Right cardiac atrium (tissue), 5 donors: ENCODE data around the gene SLC7A14. TPM values are rescaled to one million over a fixed set of nuclear protein-coding genes. Genes with fewer than 3 reads are reported as not detected.
A peak's percentile ranks its signal among the peaks of the same experiment; 100 is the strongest.
"Not testable (repeated sequence)": the region's sequence is repeated elsewhere in the genome, so short reads cannot be mapped to it uniquely, and the experiment has no call there.

Source experiments
- ATAC-seq, 2 donors: fragments of 200-7000 bp; cut with Tn5 transposase; one replicate each; pipeline versions ENCODE4 v1.8.0 to v1.9.1; 2020; ENCODE audit warnings: moderate library complexity in 2 of 2, mild to moderate bottlenecking in 1 of 2
- DNase-seq, 3 donors: peaks; one replicate each; pipeline ENCODE4 v3.0.0-alpha.2; 2020
- H3K27ac ChIP-seq: one replicate; pipeline ENCODE4 v1.5.1; 2013; ENCODE audit warnings: mild to moderate bottlenecking, low read length, control low read depth, moderate library complexity
- H3K27me3 ChIP-seq: one replicate; pipeline ENCODE4 v1.6.1; 2013; ENCODE audit not compliant: control insufficient read depth, insufficient read depth
- H3K4me1 ChIP-seq: one replicate; pipeline ENCODE4 v1.6.1; 2013; ENCODE audit warnings: low read length; ENCODE audit not compliant: control insufficient read depth, insufficient read depth
- H3K4me3 ChIP-seq: one replicate; pipeline ENCODE4 v1.5.1; 2013; ENCODE audit warnings: low read length, control low read depth
- H3K9me3 ChIP-seq: one replicate; pipeline ENCODE4 v1.6.1; 2013; ENCODE audit warnings: low read length; ENCODE audit not compliant: control insufficient read depth
- WGBS: extraction: QIAGEN DNeasy Blood & Tissue Kit; methylation state at CpG from one replicate; pipeline ENCODE4 v1.1.7; 2013; 5-methylcytosine and 5-hydroxymethylcytosine counted together
- intact Hi-C, 4 donors: fragments of 100-400 bp; cut with DNase I; formaldehyde crosslinking; loops; one replicate each; pipeline versions ENCODE4 v1.11.0 to v1.14.0; 2022 to 2023
- polyA plus RNA-seq: library from polyadenylated mRNA; stranded (reverse); fragments of 200-250 nt; gene quantifications from one replicate; pipeline ENCODE4 v1.2.3, GENCODE V29; 2013
- total RNA-seq, 4 donors: library from RNA; stranded (reverse); fragmentation: NEBNext Ultra II Directional; extraction: Animal tissue kit (Norgen Biotek cat#: 25700); gene quantifications; one replicate each; pipeline ENCODE4 v1.2.1, GENCODE V29; 2021
- donor health status: healthy with polysubstance abuse.
- donor health status: DM: no; HTN: yes; CAD: no.
- donor health status: DM: no; HTN: no; CAD: no.
- donor health status: DM: no; HTN: yes; CAD: no; lungs with severe emphysema.
- donor health status: DM: yes; HTN: yes; CAD: no.

Gene SLC7A14
- total and polyA plus RNA-seq, 5 donors: 0.05 to 0.06 TPM; not detected in 3

- Histone ChIP-seq H3K27ac (no peak overlapping the region), H3K4me3 (no peak overlapping the region), H3K4me1 (no peaks in the 10 kb centered on the region), H3K27me3 (no peaks in the 10 kb centered on the region), H3K9me3 (no peaks in the 10 kb centered on the region)
- DNase-seq (no peak), ATAC-seq (no peak)
- WGBS: 71% methylated on average over 1 of the region's 1 CpG
- intact Hi-C loops: no loop called here
Observed at GRCh38 chr3:170593634-170594033, 7.8 kb upstream of the SLC7A14 start.

- DNase-seq (no peak), ATAC-seq (no peak)
- Histone ChIP-seq H3K9me3 (no peaks in the 10 kb centered on the region), H3K27me3 (peaks cover 2% of the 10 kb centered on the region), H3K4me1 (no peaks in the 10 kb centered on the region), H3K27ac (no peak overlapping the region), H3K4me3 (no peak overlapping the region)
- 55% methylated on average over 2 of the region's 2 CpGs for WGBS
- intact Hi-C loops: no loop called here
Observed at GRCh38 chr3:170589113-170589512, 3.2 kb upstream of the SLC7A14 start.

- no peaks in the 10 kb centered on the region for H3K4me1 ChIP-seq
- H3K4me3 ChIP-seq: peak overlapping the region; percentile 40
- peaks cover 11% of the 10 kb centered on the region for H3K27me3 ChIP-seq
- intact Hi-C loops: no loop called here
- no peaks in the 10 kb centered on the region for H3K9me3 ChIP-seq
- 3% methylated on average over 81 of the region's 81 CpGs for WGBS
- no peak overlapping the region for H3K27ac ChIP-seq
- ATAC-seq: peak; percentile 52
- peak; percentile 10 to 53 (median 32) for DNase-seq
Observed at GRCh38 chr3:170585008-170585936, 603 bp downstream of the SLC7A14 start.

GRCh38 chr3:170584585-170585007 is 1.3 kb downstream of the SLC7A14 start:
- peak; percentile 89 to 91 for ATAC-seq
- DNase-seq: peak; percentile 74 to 90 (median 88)
- Histone ChIP-seq H3K4me3 (no peak overlapping the region), H3K9me3 (no peaks in the 10 kb centered on the region), H3K27me3 (peaks cover 11% of the 10 kb centered on the region), H3K4me1 (no peaks in the 10 kb centered on the region), H3K27ac (no peak overlapping the region)
- WGBS: 2% methylated on average over 20 of the region's 20 CpGs
- intact Hi-C loops: no loop called here

- H3K4me1 ChIP-seq: no peaks in the 10 kb centered on the region
- H3K4me3 ChIP-seq: no peak overlapping the region
- intact Hi-C loops: no loop called here
- peaks cover 11% of the 10 kb centered on the region for H3K27me3 ChIP-seq
- WGBS: 48% methylated on average over 3 of the region's 3 CpGs
- ATAC-seq: peak in 1 of 2 donors; percentile 70
- H3K9me3 ChIP-seq: no peaks in the 10 kb centered on the region
- H3K27ac ChIP-seq: no peak overlapping the region
- DNase-seq: no peak
Observed at GRCh38 chr3:170579646-170580045, 6.2 kb downstream of the SLC7A14 start.

GRCh38 chr3:170572665-170573253 is 13.1 kb downstream of the SLC7A14 start:
- Histone ChIP-seq H3K9me3 (no peaks in the 10 kb centered on the region), H3K27ac (no peak overlapping the region), H3K4me1 (no peaks in the 10 kb centered on the region), H3K27me3 (no peaks in the 10 kb centered on the region), H3K4me3 (no peak overlapping the region)
- intact Hi-C loops: no loop called here
- DNase-seq (no peak), ATAC-seq (peak in 1 of 2 donors; percentile 72)
- WGBS: 35% methylated on average over 3 of the region's 3 CpGs

- H3K27ac ChIP-seq, H3K9me3 ChIP-seq, intact Hi-C loops, H3K4me1 ChIP-seq, DNase-seq, H3K4me3 ChIP-seq, ATAC-seq, H3K27me3 ChIP-seq: not testable (repeated sequence)
- 50% methylated on average over 1 of the region's 1 CpG for WGBS
Observed at GRCh38 chr3:170567598-170567997, 18.3 kb downstream of the SLC7A14 start.

- no peaks in the 10 kb centered on the region for H3K9me3 ChIP-seq
- WGBS: 82% methylated on average over 2 of the region's 2 CpGs
Observed at GRCh38 chr3:170566413-170566812, 19.5 kb downstream of the SLC7A14 start.

GRCh38 chr3:170565495-170565894 is 20.4 kb downstream of the SLC7A14 start:
- DNase-seq (no peak), ATAC-seq (no peak)
- 76% methylated on average over 2 of the region's 2 CpGs for WGBS
- H3K27ac ChIP-seq: no peak overlapping the region
- no peaks in the 10 kb centered on the region for H3K27me3 ChIP-seq
- H3K9me3 ChIP-seq: no peaks in the 10 kb centered on the region
- H3K4me3 ChIP-seq: no peak overlapping the region
- intact Hi-C loops: no loop called here
- H3K4me1 ChIP-seq: no peaks in the 10 kb centered on the region

More at GRCh38 chr3:170566413-170566812, 19.5 kb downstream of the SLC7A14 start:
- Histone ChIP-seq H3K27me3 (no peaks in the 10 kb centered on the region), H3K4me3 (no peak overlapping the region), H3K27ac (no peak overlapping the region), H3K4me1 (no peaks in the 10 kb centered on the region)
- intact Hi-C loops: no loop called here
- DNase-seq (no peak), ATAC-seq (no peak)

GRCh38 chr3:170564664-170565063 is 21.2 kb downstream of the SLC7A14 start:
- intact Hi-C loops: no loop called here
- no peak for ATAC-seq
- Histone ChIP-seq H3K9me3 (no peaks in the 10 kb centered on the region), H3K4me3 (no peak overlapping the region), H3K27me3 (no peaks in the 10 kb centered on the region), H3K27ac (no peak overlapping the region), H3K4me1 (no peaks in the 10 kb centered on the region)
- 68% methylated on average over 2 of the region's 2 CpGs for WGBS
- no peak for DNase-seq

- 48% methylated on average over 7 of the region's 7 CpGs for WGBS
- H3K9me3 ChIP-seq: no peaks in the 10 kb centered on the region
- intact Hi-C loops: no loop called here
- no peaks in the 10 kb centered on the region for H3K4me1 ChIP-seq
- no peak overlapping the region for H3K27ac ChIP-seq
- no peak overlapping the region for H3K4me3 ChIP-seq
- no peaks in the 10 kb centered on the region for H3K27me3 ChIP-seq
- DNase-seq (peak in 2 of 3 donors; percentile 29 to 34), ATAC-seq (peak; percentile 42 to 64)
Observed at GRCh38 chr3:170563712-170564423, 22.0 kb downstream of the SLC7A14 start.
